Measurements from ENCODE around the gene ANKRD7.

DNA sequence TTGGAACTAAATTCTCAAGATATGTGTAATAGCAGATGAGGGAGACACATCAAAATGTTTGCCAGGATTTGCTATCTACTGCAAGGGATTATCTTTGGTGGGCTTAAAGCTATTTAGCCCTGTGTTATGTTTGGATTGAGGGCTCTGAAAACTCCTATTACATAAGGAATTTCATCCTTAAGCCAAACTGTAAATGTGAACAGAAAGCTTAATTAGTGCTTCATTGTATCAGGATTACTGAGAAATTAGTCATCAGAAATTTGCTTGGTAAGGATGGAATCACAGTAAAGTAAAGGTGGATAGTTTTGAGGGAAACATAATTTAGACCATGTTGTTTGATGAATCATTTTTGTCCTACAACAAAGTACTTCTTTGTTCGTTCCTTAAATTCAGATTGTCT, 8.3 kb downstream of the ANKRD7 start:
- TF ChIP-seq, protein P1, sequence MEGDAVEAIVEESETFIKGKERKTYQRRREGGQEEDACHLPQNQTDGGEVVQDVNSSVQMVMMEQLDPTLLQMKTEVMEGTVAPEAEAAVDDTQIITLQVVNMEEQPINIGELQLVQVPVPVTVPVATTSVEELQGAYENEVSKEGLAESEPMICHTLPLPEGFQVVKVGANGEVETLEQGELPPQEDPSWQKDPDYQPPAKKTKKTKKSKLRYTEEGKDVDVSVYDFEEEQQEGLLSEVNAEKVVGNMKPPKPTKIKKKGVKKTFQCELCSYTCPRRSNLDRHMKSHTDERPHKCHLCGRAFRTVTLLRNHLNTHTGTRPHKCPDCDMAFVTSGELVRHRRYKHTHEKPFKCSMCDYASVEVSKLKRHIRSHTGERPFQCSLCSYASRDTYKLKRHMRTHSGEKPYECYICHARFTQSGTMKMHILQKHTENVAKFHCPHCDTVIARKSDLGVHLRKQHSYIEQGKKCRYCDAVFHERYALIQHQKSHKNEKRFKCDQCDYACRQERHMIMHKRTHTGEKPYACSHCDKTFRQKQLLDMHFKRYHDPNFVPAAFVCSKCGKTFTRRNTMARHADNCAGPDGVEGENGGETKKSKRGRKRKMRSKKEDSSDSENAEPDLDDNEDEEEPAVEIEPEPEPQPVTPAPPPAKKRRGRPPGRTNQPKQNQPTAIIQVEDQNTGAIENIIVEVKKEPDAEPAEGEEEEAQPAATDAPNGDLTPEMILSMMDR (IDR thresholded peaks at IDR 0.05; ENCODE audit: insufficient read depth, low read length): no peak
- TF ChIP-seq SPI1 (IDR thresholded peaks at IDR 0.05; ENCODE audit: borderline replicate concordance, low read depth): no peak
- TF ChIP-seq POLR2AphosphoS5 (IDR thresholded peaks at IDR 0.05; ENCODE audit: low read depth): no peak
